H9 (cell line): Measurements from ENCODE around the gene ABHD8. TPM values are rescaled to one million over a fixed set of nuclear protein-coding genes. Genes with fewer than 3 reads are reported as not detected.

Experiments
- DNase-seq: peaks from one replicate; pipeline ENCODE4 v3.0.0-alpha.2; 2017
- H2AFZ ChIP-seq: one replicate; pipeline ENCODE4 v1.6.1; 2013; ENCODE audit warnings: mild to moderate bottlenecking, low read length, control low read depth, moderate library complexity
- H2AK5ac ChIP-seq: 2 replicates; pipeline ENCODE4 v1.6.1; 2013; ENCODE audit warnings: low read length, control low read depth, mixed read lengths; ENCODE audit not compliant: insufficient read length
- H2BK120ac ChIP-seq: one replicate; pipeline ENCODE4 v1.6.1; 2013; ENCODE audit warnings: low read depth, mild to moderate bottlenecking, low read length, control low read depth, inconsistent platforms; ENCODE audit not compliant: poor library complexity, severe bottlenecking
- H2BK12ac ChIP-seq: 2 replicates; pipeline ENCODE4 v1.6.1; 2013; ENCODE audit warnings: low read length, control low read depth, mixed read lengths, low read depth; ENCODE audit not compliant: insufficient read length
- H2BK15ac ChIP-seq: 2 replicates; pipeline ENCODE4 v1.6.1; 2013; ENCODE audit warnings: low read depth, low read length, control low read depth
- H2BK20ac ChIP-seq: one replicate; pipeline ENCODE4 v1.6.1; 2013; ENCODE audit warnings: low read depth, mild to moderate bottlenecking, low read length, control low read depth, inconsistent platforms; ENCODE audit not compliant: poor library complexity, severe bottlenecking
- H2BK5ac ChIP-seq: 2 replicates; pipeline ENCODE4 v1.6.1; 2013; ENCODE audit warnings: low read length, control low read depth, mixed read lengths; ENCODE audit not compliant: insufficient read length
- H3K14ac ChIP-seq: 2 replicates; pipeline ENCODE4 v1.6.1; 2013; ENCODE audit warnings: low read length, control low read depth; ENCODE audit not compliant: insufficient read depth
- H3K18ac ChIP-seq: 2 replicates; pipeline ENCODE4 v1.6.1; 2013; ENCODE audit warnings: low read depth, mild to moderate bottlenecking, mixed read lengths, low read length, control low read depth; ENCODE audit not compliant: insufficient read length
- H3K23ac ChIP-seq: 2 replicates; pipeline ENCODE4 v1.6.1; 2013; ENCODE audit warnings: low read length, control low read depth, mixed read lengths, low read depth; ENCODE audit not compliant: insufficient read length
- H3K23me2 ChIP-seq: 2 replicates; pipeline ENCODE4 v1.6.1; 2013; ENCODE audit warnings: low read depth, mild to moderate bottlenecking, mixed read lengths, low read length, control low read depth; ENCODE audit not compliant: insufficient read length, poor library complexity, severe bottlenecking
- H3K27ac ChIP-seq: 2 replicates; pipeline ENCODE4 v1.5.1; 2013; ENCODE audit warnings: low read length, control low read depth, mixed read lengths, low read depth; ENCODE audit not compliant: insufficient read length
- H3K27me3 ChIP-seq: 2 replicates; pipeline ENCODE4 v1.6.1; 2013; ENCODE audit warnings: low read length, control low read depth, inconsistent platforms; ENCODE audit not compliant: insufficient read depth
- H3K4ac ChIP-seq: 2 replicates; pipeline ENCODE4 v1.6.1; 2013; ENCODE audit warnings: low read depth, mild to moderate bottlenecking, control low read depth, inconsistent platforms, low read length, moderate library complexity
- H3K4me1 ChIP-seq: 2 replicates; pipeline ENCODE4 v1.6.1; 2013; ENCODE audit warnings: low read length, control low read depth, inconsistent platforms; ENCODE audit not compliant: insufficient read depth
- H3K4me2 ChIP-seq: 2 replicates; pipeline ENCODE4 v1.6.1; 2013; ENCODE audit warnings: low read length, control low read depth, mixed read lengths; ENCODE audit not compliant: insufficient read length, insufficient read depth
- H3K56ac ChIP-seq: 2 replicates; pipeline ENCODE4 v1.6.1; 2013; ENCODE audit warnings: low read depth, mild to moderate bottlenecking, mixed read lengths, low read length, control low read depth; ENCODE audit not compliant: insufficient read length
- H3K79me1 ChIP-seq: 2 replicates; pipeline ENCODE4 v1.6.1; 2013; ENCODE audit warnings: low read depth, mild to moderate bottlenecking, moderate library complexity, low read length, control low read depth, inconsistent platforms; ENCODE audit not compliant: insufficient read depth, poor library complexity, severe bottlenecking
- H3K79me2 ChIP-seq: 2 replicates; pipeline ENCODE4 v1.6.1; 2013; ENCODE audit warnings: low read length, control low read depth, inconsistent platforms; ENCODE audit not compliant: insufficient read depth
- H3K9ac ChIP-seq: 2 replicates; pipeline ENCODE4 v1.6.1; 2013; ENCODE audit warnings: low read length, control low read depth, mixed read lengths; ENCODE audit not compliant: insufficient read length; ENCODE audit errors: extremely low read depth
- H3K9me3 ChIP-seq: one replicate; pipeline ENCODE4 v1.6.1; 2013; ENCODE audit warnings: low read depth, low read length, inconsistent platforms; ENCODE audit not compliant: control insufficient read depth
- H3T11ph ChIP-seq: one replicate; pipeline ENCODE4 v1.6.1; 2013; ENCODE audit warnings: mild to moderate bottlenecking, low read length, control low read depth, inconsistent platforms
- H4K20me1 ChIP-seq: one replicate; pipeline ENCODE4 v1.6.1; 2013; ENCODE audit not compliant: control insufficient read depth, insufficient read length, insufficient read depth
- H4K5ac ChIP-seq: 2 replicates; pipeline ENCODE4 v1.6.1; 2013; ENCODE audit warnings: low read depth, mild to moderate bottlenecking, mixed read lengths, low read length, control low read depth; ENCODE audit not compliant: insufficient read length
- H4K8ac ChIP-seq: replicated peaks from 2 replicates; pipeline ENCODE4 v1.6.1; 2013; ENCODE audit warnings: low read length, control low read depth, mixed read lengths, low read depth; ENCODE audit not compliant: insufficient read length
- H4K91ac ChIP-seq: 2 replicates; pipeline ENCODE4 v1.6.1; 2013; ENCODE audit warnings: low read depth, mild to moderate bottlenecking, moderate library complexity, mixed read lengths, low read length, control low read depth; ENCODE audit not compliant: insufficient read length
- H3K27ac Mint-ChIP-seq, 3 experiments: 2 replicates in 2 of 3; 3 replicates in 1 of 3; pipeline ENCODE4 v1.8.0; 2020 to 2021; ENCODE audit warnings: mixed read lengths in 3 of 3, mild to moderate bottlenecking in 1 of 3, moderate library complexity in 1 of 3
- H3K27me3 Mint-ChIP-seq: 2 replicates; pipeline ENCODE4 v1.8.0; 2021; ENCODE audit warnings: low read depth, mild to moderate bottlenecking, moderate library complexity, mixed read lengths
- H3K36me3 Mint-ChIP-seq, 3 experiments: 2 replicates in 2 of 3; 3 replicates in 1 of 3; pipeline ENCODE4 v1.8.0; 2020 to 2021; ENCODE audit warnings: low read depth in 3 of 3, mixed read lengths in 3 of 3; ENCODE audit not compliant: insufficient read depth in 1 of 3
- H3K4me1 Mint-ChIP-seq, 2 experiments: 2 replicates each; pipeline ENCODE4 v1.8.0; 2020; ENCODE audit warnings: mixed read lengths in 2 of 2
- H3K4me3 Mint-ChIP-seq, 2 experiments: 2 replicates in 1 of 2; 3 replicates in 1 of 2; pipeline ENCODE4 v1.8.0; 2020 to 2021; ENCODE audit warnings: mild to moderate bottlenecking in 2 of 2, mixed read lengths in 2 of 2, moderate library complexity in 1 of 2
- H3K9me3 Mint-ChIP-seq, 2 experiments: 2 replicates in 1 of 2; 3 replicates in 1 of 2; pipeline ENCODE4 v1.8.0; 2020; ENCODE audit warnings: mild to moderate bottlenecking in 2 of 2, mixed read lengths in 2 of 2, moderate library complexity in 1 of 2
- CTCF ChIP-seq: fragments of 200-600 bp; sonication (generic); conservative IDR thresholded peaks from 3 replicates; pipeline ENCODE4 v1.8.0; 2021; ENCODE audit warnings: antibody characterized with exemption, mild to moderate bottlenecking
- WGBS: extraction: QIAGEN DNeasy Blood & Tissue Kit; methylation state at CpG from one replicate; pipeline ENCODE4 v1.1.7; 2013; ENCODE audit warnings: missing lambda C conversion rate, low lambda C conversion rate, mixed read lengths; ENCODE audit not compliant: insufficient read length; ENCODE audit errors: extremely low coverage; 5-methylcytosine and 5-hydroxymethylcytosine counted together
- total RNA-seq: library from RNA; stranded (reverse); gene quantifications from 2 replicates; pipeline ENCODE4 v1.2.1, GENCODE V29; 2021

ABHD8 gene
- total RNA-seq, 1 experiment from 2014 or later, result 11.7 TPM

DNA sequence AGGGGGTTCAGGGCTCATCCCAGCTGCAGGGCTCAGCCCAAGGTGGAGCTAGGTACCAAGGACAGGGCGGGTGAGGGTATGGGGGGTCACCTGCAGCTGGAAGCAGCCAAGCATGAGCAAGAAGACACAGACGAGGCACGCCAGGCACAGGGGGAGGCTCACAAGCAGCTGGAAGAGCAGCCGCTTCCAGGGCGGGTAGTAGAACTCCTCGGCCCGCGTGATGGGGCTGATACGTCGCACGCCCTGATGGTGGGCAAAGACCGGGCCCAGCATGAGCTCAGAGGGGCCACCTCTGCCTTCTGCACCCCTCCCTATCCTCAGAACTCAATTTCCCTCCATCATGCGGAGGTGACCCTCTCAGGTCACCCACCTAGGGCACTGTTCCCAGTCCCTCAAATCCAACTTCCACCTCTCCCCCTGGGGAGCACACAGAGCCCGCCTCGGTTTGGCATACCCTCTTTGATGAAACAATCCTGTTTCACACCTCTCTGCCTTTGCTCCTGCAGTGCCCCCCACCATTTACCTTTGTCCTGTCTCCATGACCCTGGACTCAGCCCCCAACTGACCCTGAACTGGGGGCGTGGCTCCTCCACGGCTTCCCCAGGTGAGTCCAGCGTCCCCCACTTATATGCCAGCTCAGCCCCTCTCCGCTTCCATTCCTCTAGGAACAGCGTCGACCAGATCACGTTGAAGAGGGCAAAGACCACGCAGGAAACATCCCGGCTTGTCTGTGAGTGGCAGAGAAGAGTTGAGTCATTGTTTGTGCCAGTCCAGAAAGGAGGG is 27.2 kb upstream of the ABHD8 start:
- Mint-ChIP-seq H3K27me3 (peaks cover 6% of the 10 kb centered on the region), H3K4me3 (peak overlapping the region; percentile 24 to 61; a peak in 3 of 5 replicates), H3K9me3 (no peaks in the 10 kb centered on the region; a peak in 1 of 5 replicates), H3K4me1 (peaks cover 16 to 40% of the 10 kb centered on the region in 2 experiments), H3K36me3 (peaks cover 13 to 39% (median 29%) of the 10 kb centered on the region in 3 experiments), H3K27ac (no peak overlapping the region; a peak in 1 of 7 replicates)
- Histone ChIP-seq H4K91ac (no peak overlapping the region), H3K27me3 (no peaks in the 10 kb centered on the region), H3K23ac (no peak overlapping the region), H3T11ph (no peak overlapping the region), H4K20me1 (no peaks in the 10 kb centered on the region), H3K79me2 (no peaks in the 10 kb centered on the region), H3K14ac (no peak overlapping the region), H2BK120ac (no peak overlapping the region), H2AK5ac (no peak overlapping the region), H3K4me2 (no peak overlapping the region), H3K18ac (no peak overlapping the region), H3K9me3 (no peaks in the 10 kb centered on the region), H3K56ac (no peak overlapping the region), H3K4me1 (no peaks in the 10 kb centered on the region), H2BK20ac (no peak overlapping the region), H3K9ac (no peak overlapping the region), H4K5ac (no peak overlapping the region), H2BK15ac (no peak overlapping the region), H3K4ac (no peak overlapping the region), H3K79me1 (no peaks in the 10 kb centered on the region), H3K27ac (no peak overlapping the region), H4K8ac (no peak overlapping the region), H3K23me2 (peaks cover 18% of the 10 kb centered on the region), H2BK12ac (no peak overlapping the region), H2AFZ (no peak overlapping the region), H2BK5ac (no peak overlapping the region)
- no CpG with 5 or more reads among the region's 24 CpGs for WGBS
- no peak for DNase-seq
- TF ChIP-seq CTCF, result no peak
